ENCODE measurements around the gene ZNF580.

DNA sequence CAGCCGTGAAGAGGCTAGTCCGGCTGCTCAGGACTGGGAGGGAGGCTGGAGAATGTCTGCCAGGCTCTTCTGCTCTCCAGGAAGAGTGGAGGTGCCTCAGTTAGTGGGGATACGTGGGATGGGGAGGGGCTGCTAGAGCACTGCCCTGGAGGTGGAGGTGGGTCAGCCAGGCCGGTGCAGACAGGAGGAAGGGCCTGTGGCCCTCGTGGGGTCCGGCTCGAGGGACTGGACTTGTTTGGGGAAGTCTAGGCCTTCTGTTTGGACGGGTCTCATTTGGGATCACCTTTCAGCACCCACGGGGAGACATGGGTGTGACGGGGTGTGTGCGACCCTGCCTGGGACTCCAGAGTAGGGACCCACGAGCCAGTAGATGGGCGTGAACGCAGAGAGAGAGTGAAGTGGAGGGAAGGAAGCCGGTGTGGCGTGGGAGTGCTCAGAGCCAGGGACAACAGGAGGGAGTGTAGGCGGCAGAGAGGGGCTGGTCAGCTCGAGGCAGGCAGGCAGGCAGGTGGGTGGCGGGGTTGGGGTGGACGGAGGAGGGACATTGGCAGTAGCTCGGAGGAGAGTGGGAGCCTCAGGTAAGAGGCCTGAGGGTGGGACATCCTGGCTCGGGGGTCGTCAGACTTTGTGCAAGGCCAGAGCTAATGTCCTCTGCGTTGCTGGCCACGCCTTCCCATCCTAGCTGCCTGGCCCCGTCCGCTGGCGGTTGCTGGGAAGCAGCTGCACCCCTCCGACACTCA is 45.7 kb downstream of the ZNF580 start:
- TF ChIP-seq RAD21 (IDR thresholded peaks at IDR 0.05; ENCODE audit: low read depth) (no peak), EGR1 (IDR thresholded peaks at IDR 0.05) (no peak), CREB1 (IDR thresholded peaks at IDR 0.05; ENCODE audit: low read depth) (no peak), TAF1 (IDR thresholded peaks at IDR 0.05; ENCODE audit: low read depth) (no peak), CEBPB (IDR thresholded peaks at IDR 0.05) (no peak), ZBTB7A (IDR thresholded peaks at IDR 0.05; ENCODE audit: low read depth) (no peak), YY1 (IDR thresholded peaks at IDR 0.05; ENCODE audit: low read depth) (no peak), NFIC (IDR thresholded peaks at IDR 0.05) (no peak), FOXM1 (IDR thresholded peaks at IDR 0.05; ENCODE audit: borderline replicate concordance, low read depth) (no peak), EP300 (IDR thresholded peaks at IDR 0.05; ENCODE audit: borderline replicate concordance) (no peak), TCF12 (IDR thresholded peaks at IDR 0.05; ENCODE audit: low read depth) (no peak)
- TF ChIP-seq, protein P1, sequence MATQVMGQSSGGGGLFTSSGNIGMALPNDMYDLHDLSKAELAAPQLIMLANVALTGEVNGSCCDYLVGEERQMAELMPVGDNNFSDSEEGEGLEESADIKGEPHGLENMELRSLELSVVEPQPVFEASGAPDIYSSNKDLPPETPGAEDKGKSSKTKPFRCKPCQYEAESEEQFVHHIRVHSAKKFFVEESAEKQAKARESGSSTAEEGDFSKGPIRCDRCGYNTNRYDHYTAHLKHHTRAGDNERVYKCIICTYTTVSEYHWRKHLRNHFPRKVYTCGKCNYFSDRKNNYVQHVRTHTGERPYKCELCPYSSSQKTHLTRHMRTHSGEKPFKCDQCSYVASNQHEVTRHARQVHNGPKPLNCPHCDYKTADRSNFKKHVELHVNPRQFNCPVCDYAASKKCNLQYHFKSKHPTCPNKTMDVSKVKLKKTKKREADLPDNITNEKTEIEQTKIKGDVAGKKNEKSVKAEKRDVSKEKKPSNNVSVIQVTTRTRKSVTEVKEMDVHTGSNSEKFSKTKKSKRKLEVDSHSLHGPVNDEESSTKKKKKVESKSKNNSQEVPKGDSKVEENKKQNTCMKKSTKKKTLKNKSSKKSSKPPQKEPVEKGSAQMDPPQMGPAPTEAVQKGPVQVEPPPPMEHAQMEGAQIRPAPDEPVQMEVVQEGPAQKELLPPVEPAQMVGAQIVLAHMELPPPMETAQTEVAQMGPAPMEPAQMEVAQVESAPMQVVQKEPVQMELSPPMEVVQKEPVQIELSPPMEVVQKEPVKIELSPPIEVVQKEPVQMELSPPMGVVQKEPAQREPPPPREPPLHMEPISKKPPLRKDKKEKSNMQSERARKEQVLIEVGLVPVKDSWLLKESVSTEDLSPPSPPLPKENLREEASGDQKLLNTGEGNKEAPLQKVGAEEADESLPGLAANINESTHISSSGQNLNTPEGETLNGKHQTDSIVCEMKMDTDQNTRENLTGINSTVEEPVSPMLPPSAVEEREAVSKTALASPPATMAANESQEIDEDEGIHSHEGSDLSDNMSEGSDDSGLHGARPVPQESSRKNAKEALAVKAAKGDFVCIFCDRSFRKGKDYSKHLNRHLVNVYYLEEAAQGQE (IDR thresholded peaks at IDR 0.05; ENCODE audit: low read depth) = no peak
- TF ChIP-seq, protein P2, sequence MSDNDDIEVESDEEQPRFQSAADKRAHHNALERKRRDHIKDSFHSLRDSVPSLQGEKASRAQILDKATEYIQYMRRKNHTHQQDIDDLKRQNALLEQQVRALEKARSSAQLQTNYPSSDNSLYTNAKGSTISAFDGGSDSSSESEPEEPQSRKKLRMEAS (IDR thresholded peaks at IDR 0.05) = no peak

Data from Ishikawa (cell line).